Liver (tissue), 9 donors: Measurements from ENCODE around the gene KDELR1. TPM values are rescaled to one million over a fixed set of nuclear protein-coding genes. Genes with fewer than 3 reads are reported as not detected.
"Not testable (repeated sequence)": the region's sequence is repeated elsewhere in the genome, so short reads cannot be mapped to it uniquely, and the experiment has no call there.

ENCODE experiments used
- DNase-seq: peaks from one replicate; pipeline ENCODE4 v3.0.0-alpha.2; 2017; ENCODE audit warnings: low spot score
- H3K27ac ChIP-seq, 2 donors: one replicate each; pipeline ENCODE4 v1.7.0; 2013; ENCODE audit warnings: inconsistent platforms in 2 of 2, low read length in 2 of 2, control low read depth in 1 of 2, low read depth in 1 of 2, mild to moderate bottlenecking in 1 of 2
- H3K27me3 ChIP-seq, 4 donors: one replicate each; pipeline versions ENCODE4 v1.6.1 to v1.7.0; 2013; ENCODE audit warnings: low read length in 3 of 4, inconsistent platforms in 1 of 4, mild to moderate bottlenecking in 1 of 4, moderate library complexity in 1 of 4; ENCODE audit not compliant: control insufficient read depth in 4 of 4, insufficient read depth in 4 of 4
- H3K36me3 ChIP-seq, 4 donors: one replicate each; pipeline versions ENCODE4 v1.6.1 to v1.7.0; 2013; ENCODE audit warnings: low read length in 3 of 4, mild to moderate bottlenecking in 3 of 4, low read depth in 1 of 4, moderate library complexity in 1 of 4; ENCODE audit not compliant: control insufficient read depth in 4 of 4, insufficient read depth in 3 of 4
- H3K4me1 ChIP-seq, 4 donors: one replicate each; pipeline versions ENCODE4 v1.6.1 to v1.7.0; 2013; ENCODE audit warnings: low read length in 3 of 4, mild to moderate bottlenecking in 3 of 4, moderate library complexity in 1 of 4; ENCODE audit not compliant: control insufficient read depth in 4 of 4, insufficient read depth in 4 of 4
- H3K4me3 ChIP-seq, 3 donors: one replicate each; pipeline versions ENCODE4 v1.6.1 to v1.7.0; 2013; ENCODE audit warnings: low read length in 3 of 3, control low read depth in 1 of 3, low read depth in 1 of 3, mild to moderate bottlenecking in 1 of 3
- H3K9ac ChIP-seq, 2 donors: one replicate each; pipeline ENCODE4 v1.7.0; 2013; ENCODE audit warnings: low read length in 2 of 2, mild to moderate bottlenecking in 2 of 2, moderate library complexity in 2 of 2, control low read depth in 1 of 2, low read depth in 1 of 2
- H3K9me3 ChIP-seq, 4 donors: one replicate each; pipeline versions ENCODE4 v1.6.1 to v1.7.0; 2013; ENCODE audit warnings: low read length in 3 of 4; ENCODE audit not compliant: control insufficient read depth in 4 of 4
- EGR1 ChIP-seq, 2 donors: IDR thresholded peaks; 2 replicates each; pipeline ENCODE4 v1.6.1; 2016 to 2018; ENCODE audit warnings: antibody characterized with exemption in 2 of 2, low read depth in 2 of 2
- HNF4A ChIP-seq, 2 donors: conservative IDR thresholded peaks; 2 replicates each; pipeline ENCODE4 v1.6.1; 2016; ENCODE audit warnings: antibody characterized with exemption in 2 of 2, mild to moderate bottlenecking in 2 of 2
- HNF4G ChIP-seq: IDR thresholded peaks from 2 replicates; pipeline ENCODE4 v1.6.1; 2016; ENCODE audit warnings: antibody characterized with exemption
- JUND ChIP-seq, 2 donors: IDR thresholded peaks; 2 replicates each; pipeline ENCODE4 v1.6.1; 2016; ENCODE audit warnings: antibody characterized with exemption in 2 of 2
- NR2F2 ChIP-seq: IDR thresholded peaks from 2 replicates; pipeline ENCODE4 v1.6.1; 2016; ENCODE audit warnings: antibody characterized with exemption
- RAD21 ChIP-seq, 2 donors: IDR thresholded peaks; 2 replicates each; pipeline ENCODE4 v1.6.1; 2016; ENCODE audit warnings: antibody characterized with exemption in 2 of 2, mild to moderate bottlenecking in 2 of 2
- RXRA ChIP-seq, 2 donors: IDR thresholded peaks; 2 replicates each; pipeline ENCODE4 v1.6.1; 2017 to 2018; ENCODE audit warnings: antibody characterized with exemption in 2 of 2, mild to moderate bottlenecking in 1 of 2
- SP1 ChIP-seq: IDR thresholded peaks from 2 replicates; pipeline ENCODE4 v1.6.1; 2018; ENCODE audit warnings: antibody characterized with exemption, mild to moderate bottlenecking
- TAF1 ChIP-seq: conservative IDR thresholded peaks from 2 replicates; pipeline ENCODE4 v1.6.1; 2016; ENCODE audit warnings: antibody characterized with exemption, mild to moderate bottlenecking
- YY1 ChIP-seq: IDR thresholded peaks from 2 replicates; pipeline ENCODE4 v1.6.1; 2016; ENCODE audit warnings: antibody characterized with exemption, mild to moderate bottlenecking
- WGBS: extraction: QIAGEN DNeasy Blood & Tissue Kit; methylation state at CpG from one replicate; pipeline ENCODE4 v1.1.7; 2013; 5-methylcytosine and 5-hydroxymethylcytosine counted together
- polyA plus RNA-seq, 2 donors: library from polyadenylated mRNA; stranded (reverse) in 1 of 2; unstranded in 1 of 2; fragments of 200-250 nt in 1 of 2; fragments of >200 nt in 1 of 2; fragmentation: Nextera tagmentation in 1 of 2; extraction: Ambion mirVana in 1 of 2; gene quantifications; one replicate each; pipeline versions ENCODE4 v1.2.1 to v1.2.3, GENCODE V29; 2013 to 2015
- total RNA-seq, 2 donors: library from RNA; depleted of rRNA; stranded (reverse); fragments of >200 nt; gene quantifications; one replicate each; pipeline ENCODE4 v1.2.3, GENCODE V29; 2014
- TF ChIP-seq, protein P1 (sequence below): IDR thresholded peaks from 2 replicates; pipeline ENCODE4 v1.6.1; 2016; ENCODE audit warnings: antibody characterized with exemption
- TF ChIP-seq, protein P2 (sequence below): IDR thresholded peaks from 2 replicates; pipeline ENCODE4 v1.6.1; 2016; ENCODE audit warnings: antibody characterized with exemption
- TF ChIP-seq, protein P3 (sequence below): fragments of 150-350 bp; IDR thresholded peaks from 2 replicates; pipeline ENCODE4 v1.5.1; 2017; ENCODE audit warnings: improper control_type of control experiment, low read depth, low read length; ENCODE audit not compliant: missing input control
- TF ChIP-seq, protein P4 (sequence below): IDR thresholded peaks from 2 replicates; pipeline ENCODE4 v1.6.1; 2016; ENCODE audit warnings: antibody characterized with exemption, mild to moderate bottlenecking
- donor health status: healthy.
- donor health status: healthy.
- donor health status: healthy.
- donor health status: healthy.
- donor health status: healthy.

The KDELR1 gene
- total and polyA plus RNA-seq, 4 donors: 32.3 to 94.9 (median 47.0) TPM

DNA sequence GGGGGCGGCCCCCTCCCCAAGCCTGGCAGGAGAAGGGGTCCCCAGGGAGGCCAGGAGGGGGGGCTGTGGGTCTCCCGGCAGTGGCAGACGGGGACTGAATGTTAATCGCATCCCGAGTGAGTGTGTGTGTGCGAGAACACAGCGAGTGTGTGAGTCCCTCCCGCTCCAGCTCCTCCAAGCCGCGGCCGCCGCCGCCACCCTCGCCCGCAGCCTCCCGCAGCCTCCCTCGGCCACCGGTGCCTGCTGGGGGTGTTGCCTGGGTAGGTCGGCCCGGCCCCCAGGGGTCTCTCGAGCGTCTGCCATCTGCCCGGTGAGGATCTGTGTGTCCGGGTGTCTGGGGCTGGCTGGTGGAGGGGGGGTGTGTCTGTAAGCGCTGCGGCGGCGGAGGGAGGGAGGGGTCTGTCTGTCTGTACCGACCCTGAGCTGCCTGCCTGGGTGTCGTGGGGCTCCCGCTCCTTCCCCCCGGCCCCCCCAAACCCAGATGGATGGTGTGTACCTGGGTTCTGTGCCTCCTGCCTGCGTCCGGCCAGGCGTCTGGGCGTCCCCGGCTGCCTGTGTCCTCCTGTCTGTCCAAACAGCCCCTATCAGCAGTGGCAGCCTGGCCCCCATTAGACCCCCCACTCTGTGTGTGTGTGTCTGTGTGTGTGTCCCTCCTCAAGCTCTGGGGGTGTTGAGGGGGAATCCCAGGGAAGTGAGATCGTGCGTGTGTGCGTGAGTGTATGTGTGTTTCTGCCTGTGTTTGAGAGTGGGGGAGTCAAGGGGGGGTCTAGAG lies 2.4 kb upstream of the KDELR1 start, which contains the start of gene GRIN2D:
Gene GRIN2D (plus strand): TSS at position 110 of the 772 bp plus-strand sequence. CDS start 4,725 bp downstream, outside the sequence.
- Histone ChIP-seq H3K4me1 (peaks cover 0 to 11% (median 6%) of the 10 kb centered on the region in 4 donors), H3K9me3 (no peaks in the 10 kb centered on the region), H3K9ac (no peak within 1 kb of the TSS), H3K27ac (no peak within 1 kb of the TSS), H3K27me3 (peaks cover 0 to 20% (median 13%) of the 10 kb centered on the region in 4 donors), H3K36me3 (peaks cover 0 to 4% (median 1%) of the 10 kb centered on the region in 4 donors), H3K4me3 (no peak within 1 kb of the TSS)
- WGBS: 4% methylated on average over 40 of the region's 40 CpGs
- DNase-seq: no peak
- TF ChIP-seq, protein P1, sequence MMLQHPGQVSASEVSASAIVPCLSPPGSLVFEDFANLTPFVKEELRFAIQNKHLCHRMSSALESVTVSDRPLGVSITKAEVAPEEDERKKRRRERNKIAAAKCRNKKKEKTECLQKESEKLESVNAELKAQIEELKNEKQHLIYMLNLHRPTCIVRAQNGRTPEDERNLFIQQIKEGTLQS: no peak
- TF ChIP-seq JUND (IDR thresholded peaks at IDR 0.05): no peak
- TF ChIP-seq HNF4G: no peak
- no peak for TF ChIP-seq YY1
- no peak for TF ChIP-seq EGR1 (IDR thresholded peaks at IDR 0.05; ENCODE audit: low read depth in 2 of 2)
- no peak for TF ChIP-seq SP1
- TF ChIP-seq, protein P2, sequence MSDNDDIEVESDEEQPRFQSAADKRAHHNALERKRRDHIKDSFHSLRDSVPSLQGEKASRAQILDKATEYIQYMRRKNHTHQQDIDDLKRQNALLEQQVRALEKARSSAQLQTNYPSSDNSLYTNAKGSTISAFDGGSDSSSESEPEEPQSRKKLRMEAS: no peak
- no peak for TF ChIP-seq NR2F2

DNA sequence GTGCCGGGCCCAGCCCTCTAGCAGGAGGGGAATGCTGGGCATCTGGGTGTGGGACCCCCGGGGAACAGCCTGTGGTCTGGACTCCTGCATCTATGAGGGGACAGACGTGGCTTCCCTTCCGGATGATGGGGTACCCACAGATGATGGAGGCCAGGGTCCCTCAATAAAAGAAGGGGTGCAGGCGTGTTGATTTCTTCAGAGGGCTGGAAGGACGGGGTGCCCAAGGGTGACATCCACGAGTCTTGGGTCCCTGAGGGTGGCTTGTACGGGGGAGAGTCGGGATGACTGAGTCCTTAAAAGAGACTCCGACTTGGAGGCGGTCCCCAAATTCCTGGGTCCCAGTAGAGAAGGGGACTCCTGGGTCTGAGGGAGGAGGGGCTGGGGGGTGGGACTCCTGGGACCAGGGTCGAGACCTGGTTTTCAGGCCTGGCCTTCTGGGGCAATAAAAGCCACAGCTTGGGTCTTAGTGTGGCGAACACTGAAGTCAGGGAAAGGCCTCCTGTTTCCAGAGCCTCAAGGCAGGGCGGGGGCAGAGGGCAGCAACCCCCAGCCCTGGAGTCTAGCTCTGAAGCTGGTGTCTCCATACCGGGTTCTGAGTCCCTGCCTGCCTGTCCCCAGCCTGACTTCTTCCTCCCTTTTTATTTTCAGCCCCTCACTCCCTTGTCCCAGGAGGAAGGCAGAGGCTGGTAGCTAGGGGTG lies 1.7 kb upstream of the KDELR1 start:
- Histone ChIP-seq H3K36me3 (peaks cover 2 to 10% (median 3%) of the 10 kb centered on the region in 4 donors), H3K27me3 (peaks cover 0 to 20% (median 13%) of the 10 kb centered on the region in 4 donors), H3K9ac (no peak overlapping the region), H3K9me3 (no peaks in the 10 kb centered on the region), H3K27ac (no peak overlapping the region), H3K4me3 (no peak overlapping the region), H3K4me1 (peaks cover 0 to 9% (median 3%) of the 10 kb centered on the region in 4 donors)
- DNase-seq: no peak
- WGBS: 78% methylated on average over 15 of the region's 15 CpGs
- TF ChIP-seq, protein P3, sequence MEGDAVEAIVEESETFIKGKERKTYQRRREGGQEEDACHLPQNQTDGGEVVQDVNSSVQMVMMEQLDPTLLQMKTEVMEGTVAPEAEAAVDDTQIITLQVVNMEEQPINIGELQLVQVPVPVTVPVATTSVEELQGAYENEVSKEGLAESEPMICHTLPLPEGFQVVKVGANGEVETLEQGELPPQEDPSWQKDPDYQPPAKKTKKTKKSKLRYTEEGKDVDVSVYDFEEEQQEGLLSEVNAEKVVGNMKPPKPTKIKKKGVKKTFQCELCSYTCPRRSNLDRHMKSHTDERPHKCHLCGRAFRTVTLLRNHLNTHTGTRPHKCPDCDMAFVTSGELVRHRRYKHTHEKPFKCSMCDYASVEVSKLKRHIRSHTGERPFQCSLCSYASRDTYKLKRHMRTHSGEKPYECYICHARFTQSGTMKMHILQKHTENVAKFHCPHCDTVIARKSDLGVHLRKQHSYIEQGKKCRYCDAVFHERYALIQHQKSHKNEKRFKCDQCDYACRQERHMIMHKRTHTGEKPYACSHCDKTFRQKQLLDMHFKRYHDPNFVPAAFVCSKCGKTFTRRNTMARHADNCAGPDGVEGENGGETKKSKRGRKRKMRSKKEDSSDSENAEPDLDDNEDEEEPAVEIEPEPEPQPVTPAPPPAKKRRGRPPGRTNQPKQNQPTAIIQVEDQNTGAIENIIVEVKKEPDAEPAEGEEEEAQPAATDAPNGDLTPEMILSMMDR: no peak
- TF ChIP-seq HNF4A (conservative IDR thresholded peaks at IDR 0.05) (no peak), HNF4G (no peak), NR2F2 (no peak), TAF1 (no peak), RAD21 (IDR thresholded peaks at IDR 0.05) (no peak), RXRA (IDR thresholded peaks at IDR 0.05) (no peak)
- TF ChIP-seq, protein P4, sequence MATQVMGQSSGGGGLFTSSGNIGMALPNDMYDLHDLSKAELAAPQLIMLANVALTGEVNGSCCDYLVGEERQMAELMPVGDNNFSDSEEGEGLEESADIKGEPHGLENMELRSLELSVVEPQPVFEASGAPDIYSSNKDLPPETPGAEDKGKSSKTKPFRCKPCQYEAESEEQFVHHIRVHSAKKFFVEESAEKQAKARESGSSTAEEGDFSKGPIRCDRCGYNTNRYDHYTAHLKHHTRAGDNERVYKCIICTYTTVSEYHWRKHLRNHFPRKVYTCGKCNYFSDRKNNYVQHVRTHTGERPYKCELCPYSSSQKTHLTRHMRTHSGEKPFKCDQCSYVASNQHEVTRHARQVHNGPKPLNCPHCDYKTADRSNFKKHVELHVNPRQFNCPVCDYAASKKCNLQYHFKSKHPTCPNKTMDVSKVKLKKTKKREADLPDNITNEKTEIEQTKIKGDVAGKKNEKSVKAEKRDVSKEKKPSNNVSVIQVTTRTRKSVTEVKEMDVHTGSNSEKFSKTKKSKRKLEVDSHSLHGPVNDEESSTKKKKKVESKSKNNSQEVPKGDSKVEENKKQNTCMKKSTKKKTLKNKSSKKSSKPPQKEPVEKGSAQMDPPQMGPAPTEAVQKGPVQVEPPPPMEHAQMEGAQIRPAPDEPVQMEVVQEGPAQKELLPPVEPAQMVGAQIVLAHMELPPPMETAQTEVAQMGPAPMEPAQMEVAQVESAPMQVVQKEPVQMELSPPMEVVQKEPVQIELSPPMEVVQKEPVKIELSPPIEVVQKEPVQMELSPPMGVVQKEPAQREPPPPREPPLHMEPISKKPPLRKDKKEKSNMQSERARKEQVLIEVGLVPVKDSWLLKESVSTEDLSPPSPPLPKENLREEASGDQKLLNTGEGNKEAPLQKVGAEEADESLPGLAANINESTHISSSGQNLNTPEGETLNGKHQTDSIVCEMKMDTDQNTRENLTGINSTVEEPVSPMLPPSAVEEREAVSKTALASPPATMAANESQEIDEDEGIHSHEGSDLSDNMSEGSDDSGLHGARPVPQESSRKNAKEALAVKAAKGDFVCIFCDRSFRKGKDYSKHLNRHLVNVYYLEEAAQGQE: no peak

DNA sequence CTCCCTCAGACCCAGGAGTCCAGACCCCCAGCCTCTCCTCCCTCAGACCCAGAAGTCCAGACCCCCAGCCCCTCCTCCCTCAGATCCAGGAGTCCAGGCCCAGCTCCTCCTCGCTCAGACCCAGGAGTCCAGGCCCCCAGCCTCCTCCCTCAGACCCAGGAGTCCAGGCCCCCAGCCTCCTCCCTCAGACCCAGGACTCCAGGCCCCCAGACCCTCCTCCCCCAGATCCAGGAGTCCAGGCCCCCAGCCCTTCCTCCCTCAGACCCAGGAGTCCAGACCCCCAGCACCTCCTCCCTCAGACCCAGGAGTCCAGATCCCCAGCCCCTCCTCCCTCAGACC lies 624 bp upstream of the KDELR1 start:
- peaks cover 7 to 17% (median 9%) of the 10 kb centered on the region in 4 donors for H3K36me3 ChIP-seq
- H3K4me3 ChIP-seq, H3K9me3 ChIP-seq, H3K4me1 ChIP-seq, DNase-seq, H3K9ac ChIP-seq, H3K27ac ChIP-seq: not testable (repeated sequence)
- 74% methylated on average over 1 of the region's 1 CpG for WGBS
- H3K27me3 ChIP-seq: peaks cover 0 to 15% (median 7%) of the 10 kb centered on the region in 4 donors
